Measurements from ENCODE around the gene FILIP1L.

GRCh38 chr3:100018806-100019205, 95.5 kb downstream of the FILIP1L start:
- no peak for TF ChIP-seq GATA2 (IDR thresholded peaks at IDR 0.05; ENCODE audit: low read depth, low read length)
- TF ChIP-seq GATA3 (IDR thresholded peaks at IDR 0.05; ENCODE audit: low read depth, low read length) = no peak

Measured in SH-SY5Y (cell line).